GM18526 (cell line): Measurements from ENCODE around the gene MR1.

ENCODE experiments used
- POLR2A ChIP-seq: IDR thresholded peaks from 3 replicates; pipeline ENCODE4 v1.6.1; 2011; ENCODE audit not compliant: insufficient read length; ENCODE audit errors: extremely low read depth

MR1 gene

DNA sequence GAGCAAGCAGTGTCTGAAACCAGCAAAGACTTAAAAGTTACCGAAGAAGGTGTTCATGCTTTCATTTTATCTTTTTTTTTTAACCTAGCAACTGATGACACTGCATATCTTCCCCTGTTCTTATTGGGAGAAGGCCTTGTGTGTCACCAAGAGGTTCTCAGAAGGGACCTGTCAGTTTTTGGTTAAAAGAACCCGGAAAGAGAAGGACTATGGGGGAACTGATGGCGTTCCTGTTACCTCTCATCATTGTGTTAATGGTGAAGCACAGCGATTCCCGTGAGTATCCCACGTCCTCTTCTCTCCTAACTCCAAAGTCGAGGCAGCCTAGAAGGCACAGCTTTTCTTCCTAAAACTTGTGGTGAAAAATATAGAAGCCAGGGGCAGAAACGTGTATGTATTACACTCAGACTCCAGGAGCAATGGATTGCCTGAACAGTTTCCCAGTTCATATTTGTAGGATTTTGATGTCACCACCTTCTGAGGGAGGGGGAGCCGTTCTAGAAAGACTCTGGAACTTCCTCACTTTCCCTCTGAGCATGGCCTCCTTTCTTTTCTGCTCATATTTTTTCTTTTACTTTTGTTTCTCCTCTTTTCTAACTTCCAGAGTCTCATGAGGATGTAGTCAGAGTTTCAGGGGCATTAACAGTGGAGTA, at the start of gene MR1:
MR1 (plus strand) TSS at position 185 of the 653 bp plus-strand sequence; CDS start at position 210, 25 bp downstream.
- peak; percentile 66 for TF ChIP-seq POLR2A

DNA sequence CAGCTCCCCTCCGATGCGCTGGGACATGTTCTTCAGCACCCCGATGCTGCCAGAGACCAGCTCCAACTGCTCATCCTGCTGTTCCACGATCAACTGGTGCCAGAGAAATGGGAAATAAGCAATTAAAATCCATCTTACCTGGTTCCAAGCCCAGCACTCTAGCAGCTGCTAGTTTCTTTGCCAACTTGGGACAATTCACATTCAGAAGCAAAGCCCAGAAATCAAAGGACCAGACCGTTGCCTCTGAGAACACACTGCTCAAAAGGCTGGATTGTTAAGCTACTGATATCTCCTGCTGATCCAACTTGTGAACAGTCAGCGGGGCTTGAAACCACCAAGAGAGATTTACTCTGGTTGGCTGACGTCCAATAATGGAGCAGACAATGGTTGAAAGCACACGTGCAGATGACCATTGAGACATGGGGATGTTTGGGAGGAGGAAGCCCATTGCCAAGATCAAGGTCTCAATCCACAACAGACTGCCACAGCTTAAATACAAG, 45.5 kb upstream of the MR1 start:
- no peak for TF ChIP-seq POLR2A

DNA sequence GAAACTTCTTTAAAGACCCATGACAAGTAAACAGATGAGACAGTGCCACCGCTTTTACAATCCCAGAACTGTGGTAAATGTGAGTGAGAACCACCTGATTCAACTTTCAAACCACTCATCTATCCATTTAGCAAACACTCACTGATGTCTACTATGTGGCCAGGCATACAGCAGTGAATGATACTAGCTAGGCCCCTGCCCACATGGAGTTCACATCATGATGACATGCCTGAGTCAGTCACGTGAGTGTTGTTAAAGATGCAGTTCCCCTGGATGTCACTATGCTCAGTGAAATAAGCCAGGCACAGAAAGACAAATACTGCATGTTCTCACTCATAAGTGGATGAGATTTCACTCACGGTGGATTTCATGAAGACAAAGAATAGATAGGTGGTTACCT, 39.5 kb upstream of the MR1 start:
- no peak for TF ChIP-seq POLR2A

DNA sequence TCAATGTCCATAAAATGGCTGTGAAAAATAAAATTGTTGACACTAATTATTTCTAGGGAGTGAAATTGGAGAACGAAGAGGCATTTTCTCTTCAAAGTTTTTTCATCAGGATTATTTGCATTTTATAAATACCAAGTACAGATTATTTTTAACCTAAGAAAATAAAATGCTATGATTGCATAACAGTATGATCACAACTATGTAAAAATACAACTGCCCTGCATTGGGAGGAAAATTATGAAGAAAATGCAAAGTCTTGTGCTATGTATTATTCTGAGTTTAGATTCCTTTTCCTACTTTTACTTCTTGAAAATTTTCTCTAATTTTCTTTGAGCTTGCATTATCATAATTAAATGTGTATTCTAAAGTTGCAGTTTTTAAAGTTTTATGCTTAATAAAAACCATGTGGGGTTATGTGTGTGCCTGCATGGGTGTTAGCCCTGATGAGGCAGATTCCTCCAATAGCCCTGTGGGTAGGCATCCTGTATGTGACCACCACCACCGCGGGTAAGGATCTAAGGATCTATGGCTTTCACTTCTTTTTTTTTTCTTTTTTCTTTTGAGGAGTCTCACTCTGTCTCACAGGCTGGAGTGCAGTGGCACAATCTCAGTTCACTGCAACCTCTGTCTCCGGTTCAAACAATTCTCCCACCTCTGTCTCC, 35.8 kb upstream of the MR1 start:
- TF ChIP-seq POLR2A, result no peak

DNA sequence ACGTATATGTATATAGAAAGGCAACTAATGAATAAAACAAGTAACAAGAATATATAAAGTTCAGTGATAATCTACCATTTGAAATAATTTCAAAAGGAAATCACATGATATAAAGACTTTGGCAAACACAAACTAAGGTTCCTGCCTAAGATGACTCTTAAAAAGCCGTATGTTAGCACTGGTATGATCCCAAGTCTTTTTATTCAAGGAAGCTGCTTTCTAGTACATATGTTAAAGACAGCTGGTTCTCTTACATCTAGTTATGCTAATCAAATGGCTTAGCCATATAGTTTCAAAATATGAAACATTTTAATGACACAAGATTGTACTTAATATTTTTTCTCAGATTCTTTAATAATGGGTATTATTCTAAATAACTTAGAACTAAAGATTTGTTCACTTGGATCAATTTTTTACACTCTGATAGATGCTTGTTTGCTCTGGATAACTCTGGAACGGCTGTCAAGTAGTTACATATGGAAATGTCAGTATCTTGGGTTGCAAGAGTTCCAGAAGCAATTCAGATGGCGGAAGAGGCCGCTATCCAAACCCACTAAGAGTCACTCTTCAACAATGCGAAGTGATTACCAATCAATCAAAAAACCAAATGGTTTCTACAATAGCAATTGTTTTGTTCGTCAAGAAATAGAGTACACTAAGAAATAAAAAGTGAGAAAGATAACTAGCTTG, 32.5 kb upstream of the MR1 start:
- no peak for TF ChIP-seq POLR2A

DNA sequence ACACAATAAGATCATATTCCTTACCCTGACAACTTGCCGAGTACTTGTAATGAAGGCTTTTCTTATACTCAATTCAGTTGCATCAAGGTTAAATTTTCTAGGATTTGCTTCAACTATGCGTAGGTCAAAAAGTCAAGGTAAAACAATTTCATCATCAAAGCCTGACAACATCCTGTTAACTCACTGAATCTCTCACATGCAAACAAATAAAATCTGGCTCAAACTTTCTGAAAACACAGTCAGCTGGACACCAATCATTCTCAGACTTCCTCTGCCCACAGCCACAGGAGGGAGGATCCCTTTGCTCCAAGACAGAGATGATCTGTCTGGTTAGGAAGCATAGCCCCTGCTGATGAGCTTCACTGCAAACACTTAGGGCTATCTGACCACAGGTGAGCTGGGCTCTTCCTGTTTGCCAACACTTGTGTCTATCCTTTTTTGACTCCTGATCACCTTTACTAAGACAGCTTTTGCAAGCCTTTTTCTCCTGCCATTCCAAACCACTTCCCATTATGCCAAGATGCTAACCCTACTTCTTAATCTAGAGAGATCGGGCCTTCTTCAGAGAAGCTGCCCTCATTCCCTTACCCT, 31.1 kb upstream of the MR1 start:
- TF ChIP-seq POLR2A, result no peak

DNA sequence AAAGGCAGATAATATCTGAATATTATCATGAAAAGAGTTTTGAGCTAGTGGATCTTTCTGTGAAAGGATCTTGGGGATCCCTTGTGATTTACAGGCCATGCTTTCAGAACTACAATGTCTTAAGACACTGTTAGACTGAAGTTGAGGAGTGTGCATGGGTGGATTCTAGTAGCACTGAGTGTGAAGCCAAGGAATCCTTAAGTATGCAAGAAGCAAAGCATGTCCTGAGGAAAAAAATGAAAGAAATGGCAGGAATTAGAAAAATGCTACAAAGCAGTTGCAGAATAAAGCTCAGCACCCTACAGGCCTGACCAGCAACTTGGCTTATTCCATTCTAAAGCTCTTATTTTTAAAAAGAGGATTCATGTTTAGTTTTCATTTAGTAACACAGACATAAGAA, 23.0 kb upstream of the MR1 start:
- no peak for TF ChIP-seq POLR2A

DNA sequence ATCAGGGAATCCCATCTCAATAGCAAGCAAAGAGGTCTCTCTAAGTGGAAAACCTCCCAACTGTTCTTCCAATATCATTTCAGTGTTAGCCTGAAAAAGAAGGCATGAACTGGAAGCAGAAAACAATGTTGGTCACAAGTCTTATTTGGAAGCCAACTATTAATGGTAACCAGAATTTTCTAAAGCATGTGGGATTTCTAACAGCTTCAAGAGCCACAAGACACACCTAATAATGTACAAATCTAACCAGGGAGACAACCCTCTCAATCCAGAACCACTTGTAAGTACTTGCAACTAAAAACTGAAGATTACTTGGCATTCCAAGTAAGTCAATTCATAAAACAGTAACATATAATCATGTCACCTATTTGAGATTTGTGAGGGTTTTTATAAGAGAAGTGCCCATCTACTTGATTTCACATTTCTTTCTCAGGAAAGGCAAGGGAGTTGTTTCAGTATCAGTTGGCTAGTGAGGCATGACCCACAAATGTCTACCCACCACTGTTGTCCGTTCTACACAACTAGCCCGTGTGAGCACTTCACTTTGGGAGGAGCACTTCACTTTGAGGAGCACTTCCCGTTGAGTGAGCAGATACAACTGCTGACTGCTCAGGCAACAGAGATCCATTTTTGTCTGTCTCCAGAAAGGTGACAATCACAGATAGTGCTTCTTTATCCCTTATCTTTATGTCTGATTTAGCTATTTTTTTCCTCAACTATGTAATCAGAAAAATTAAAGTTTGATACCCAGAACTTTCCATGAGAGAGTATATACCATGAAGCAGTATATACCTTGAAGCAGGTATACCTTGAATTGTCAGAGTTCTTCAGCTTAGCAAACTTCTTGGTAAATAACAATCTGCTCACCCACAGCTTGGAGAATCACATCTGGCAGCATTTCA, 22.2 kb upstream of the MR1 start:
- no peak for TF ChIP-seq POLR2A

DNA sequence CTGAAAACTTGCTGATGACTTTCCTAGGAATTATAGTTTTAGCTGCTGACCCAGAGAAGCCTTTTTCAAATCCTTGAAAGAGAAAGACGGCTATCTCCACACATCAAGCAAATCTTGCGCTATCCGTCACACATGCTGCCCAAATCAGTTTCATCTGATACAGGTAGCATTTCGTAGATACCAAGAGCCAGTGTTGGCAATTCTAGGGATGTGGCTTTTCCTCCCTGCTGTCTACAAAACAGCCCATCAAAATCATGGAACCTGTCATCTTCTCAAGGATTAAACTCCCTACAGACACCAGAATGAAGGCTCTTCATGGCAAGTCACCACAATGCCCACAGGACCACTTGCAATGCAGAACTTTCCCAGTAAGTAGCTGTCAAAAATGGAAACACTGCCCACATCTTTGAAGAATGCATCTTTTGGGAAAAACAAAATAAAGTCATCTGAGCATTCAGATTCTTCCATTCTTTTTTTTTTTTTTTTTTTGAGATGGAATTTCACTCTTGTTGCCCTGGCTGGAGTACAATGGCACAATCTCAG, 21.5 kb upstream of the MR1 start:
- TF ChIP-seq POLR2A, result no peak

DNA sequence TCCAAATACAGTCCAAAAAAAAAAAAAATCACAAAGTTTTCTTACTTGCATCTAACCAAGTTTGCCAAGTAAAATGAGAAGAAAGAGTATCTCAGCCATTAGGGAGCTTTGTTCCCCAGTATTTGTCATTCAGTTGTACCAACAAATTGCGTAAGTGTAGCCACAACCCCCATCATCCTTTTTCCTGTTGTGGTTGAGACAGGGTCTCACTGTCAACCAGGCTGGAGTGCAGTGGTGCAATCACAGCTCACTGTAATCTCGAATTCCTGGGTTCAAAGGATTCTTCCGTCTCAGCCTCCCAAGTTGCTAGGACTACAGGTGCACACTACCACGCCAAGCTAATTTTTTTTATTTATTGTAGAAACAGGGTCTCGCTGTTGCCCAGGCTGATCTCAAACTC, 20.6 kb upstream of the MR1 start:
- TF ChIP-seq POLR2A, result no peak

DNA sequence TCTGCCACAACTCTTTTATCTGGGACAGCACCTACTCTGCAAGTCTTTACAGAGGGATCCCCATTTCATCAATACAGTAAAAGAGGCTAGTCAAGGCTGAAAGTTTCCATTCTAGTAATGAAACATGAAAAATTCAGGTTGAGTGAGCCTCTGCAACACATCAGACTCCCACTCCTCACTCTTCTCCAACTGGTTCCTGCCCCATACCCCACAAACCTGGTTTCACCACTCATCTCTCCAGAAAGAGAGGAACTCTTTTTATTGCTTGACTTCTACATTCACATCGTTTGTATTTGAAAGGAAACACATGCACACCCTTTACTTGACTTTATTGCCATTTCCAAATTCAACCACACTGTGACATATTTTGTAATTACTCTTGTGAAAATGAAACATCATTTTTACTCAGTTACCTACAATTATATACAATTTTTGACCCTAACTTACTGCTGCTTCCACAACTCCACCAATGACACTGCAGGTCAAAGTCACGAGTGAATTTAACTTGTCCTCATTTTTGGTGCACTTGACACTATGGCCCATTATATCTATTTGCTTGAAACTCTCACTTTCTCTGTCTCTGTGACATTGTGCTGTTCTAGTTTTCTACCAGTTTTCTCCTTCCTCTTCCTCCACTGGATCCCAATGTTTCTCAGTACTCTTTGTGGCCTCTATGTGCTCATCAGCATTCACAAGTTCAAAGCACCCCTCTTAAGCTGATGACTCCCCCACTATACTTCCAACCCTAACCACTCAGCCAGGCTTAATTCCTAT, 19.1 kb upstream of the MR1 start:
- TF ChIP-seq POLR2A, result no peak

DNA sequence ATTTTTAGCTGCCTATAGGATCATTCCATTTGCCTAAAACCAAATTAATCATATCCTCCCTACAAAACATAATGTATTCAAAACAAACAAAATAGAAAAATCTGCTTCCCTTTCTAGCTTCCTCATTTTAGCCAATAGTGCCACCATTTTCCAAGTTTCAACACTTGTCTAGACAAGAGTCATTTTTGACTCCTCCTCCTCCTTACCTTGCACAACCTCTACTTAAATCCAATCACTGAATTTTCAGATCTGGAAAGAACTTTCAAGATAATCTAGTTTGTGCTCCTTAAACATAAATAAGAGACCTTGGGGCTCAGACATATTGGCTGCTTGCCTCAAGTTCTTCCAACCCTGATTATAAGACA, 18.6 kb upstream of the MR1 start:
- TF ChIP-seq POLR2A, result no peak

DNA sequence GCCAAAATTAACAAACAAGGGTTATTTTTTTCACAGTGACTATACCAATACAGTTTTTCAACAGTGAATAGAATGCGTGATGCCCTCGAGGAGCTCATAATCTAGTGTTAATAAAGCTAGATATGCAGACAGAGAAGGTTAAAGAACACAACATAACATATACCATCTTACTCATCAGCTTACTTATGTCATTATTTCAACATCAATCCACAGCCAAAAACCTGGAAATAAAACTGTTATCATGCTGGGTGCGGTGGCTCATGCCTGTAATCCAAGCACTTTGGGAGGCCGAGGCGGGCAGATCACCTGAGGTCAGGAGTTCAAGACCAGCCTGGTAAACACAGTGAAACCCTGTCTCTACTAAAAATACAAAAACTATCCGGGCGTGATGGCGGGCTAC, 17.2 kb upstream of the MR1 start:
- TF ChIP-seq POLR2A, result no peak
